Sciatic nerve (tissue), 2 donors: ENCODE data around the gene LDB1. TPM values are rescaled to one million over a fixed set of nuclear protein-coding genes. Genes with fewer than 3 reads are reported as not detected.
A peak's percentile ranks its signal among the peaks of the same experiment; 100 is the strongest.

ENCODE experiments used
- ATAC-seq: fragments of 200-7000 bp; cut with Tn5 transposase; one replicate; pipeline ENCODE4 v1.9.1; 2020; ENCODE audit warnings: mild to moderate bottlenecking, moderate library complexity
- DNase-seq: peaks from one replicate; pipeline ENCODE4 v3.0.0-alpha.2; 2020; ENCODE audit warnings: low spot score
- intact Hi-C: fragments of 100-400 bp; cut with DNase I; formaldehyde crosslinking; loops from one replicate; pipeline ENCODE4 v1.14.2; 2022
- total RNA-seq: library from RNA; stranded (reverse); fragmentation: NEBNext Ultra II Directional; extraction: Animal tissue kit (Norgen Biotek cat#: 25700); gene quantifications from one replicate; pipeline ENCODE4 v1.2.1, GENCODE V29; 2021
- donor health status: DM: no; HTN: no; CAD: no.
- donor health status: DM: no; HTN: no; CAD: no.

LDB1 gene
- total RNA-seq, 1 donor from 2014 or later = 64.3 TPM

GRCh38 chr10:102139281-102140110 is 19.3 kb upstream of the LDB1 start:
- DNase-seq = no peak
- intact Hi-C loops = no loop called here
- no peak for ATAC-seq

GRCh38 chr10:102135956-102136526 is 15.9 kb upstream of the LDB1 start:
- ATAC-seq (no peak), DNase-seq (no peak)
- intact Hi-C loops = no loop called here

- DNase-seq = no peak
- intact Hi-C loops = no loop called here
- ATAC-seq = no peak
These were observed 14.2 kb upstream of the LDB1 start for GRCh38 chr10:102134416-102134815.

GRCh38 chr10:102133373-102134195 is 13.4 kb upstream of the LDB1 start:
- ATAC-seq = peak; percentile 71
- DNase-seq = peak; percentile 87
- intact Hi-C loops = no loop called here

GRCh38 chr10:102132563-102133372 is 12.6 kb upstream of the LDB1 start, which contains the start of gene PPRC1:
TSS of gene PPRC1 (plus strand) at chr10:102133040. CDS start at chr10:102133069, 29 bp downstream.
- peak; percentile 97 for DNase-seq
- ATAC-seq = peak; percentile 98
- intact Hi-C loops = no loop called here

- DNase-seq (no peak), ATAC-seq (no peak)
- intact Hi-C loops = no loop called here
These were observed 12.0 kb upstream of the LDB1 start for GRCh38 chr10:102132193-102132562.

- ATAC-seq (no peak), DNase-seq (no peak)
- intact Hi-C loops = no loop called here
These were observed 11.4 kb upstream of the LDB1 start for GRCh38 chr10:102131286-102132170.

GRCh38 chr10:102123223-102123622 is 3.1 kb upstream of the LDB1 start:
- ATAC-seq (no peak), DNase-seq (no peak)
- intact Hi-C loops = no loop called here

GRCh38 chr10:102122450-102122849 is 2.3 kb upstream of the LDB1 start:
- ATAC-seq = no peak
- intact Hi-C loops = no loop called here

GRCh38 chr10:102121739-102122372 is 1.7 kb upstream of the LDB1 start:
- ATAC-seq (peak; percentile 0), DNase-seq (no peak)
- intact Hi-C loops = no loop called here

More at GRCh38 chr10:102122450-102122849, 2.3 kb upstream of the LDB1 start:
- no peak for DNase-seq

GRCh38 chr10:102120991-102121738 is 997 bp upstream of the LDB1 start:
- intact Hi-C loops = no loop called here

GRCh38 chr10:102119417-102120141 is 589 bp downstream of the LDB1 start:
- ATAC-seq (peak; percentile 43), DNase-seq (peak; percentile 80)
- intact Hi-C loops = no loop called here

More at GRCh38 chr10:102120991-102121738, 997 bp upstream of the LDB1 start:
- ATAC-seq (peak; percentile 42), DNase-seq (peak; percentile 78)

GRCh38 chr10:102118867-102119266 is 1.3 kb downstream of the LDB1 start:
- DNase-seq = no peak
- intact Hi-C loops = no loop called here

GRCh38 chr10:102117391-102118159 is 2.6 kb downstream of the LDB1 start:
- DNase-seq (peak; percentile 93), ATAC-seq (peak; percentile 57)
- intact Hi-C loops = no loop called here

More at GRCh38 chr10:102118867-102119266, 1.3 kb downstream of the LDB1 start:
- ATAC-seq = no peak

GRCh38 chr10:102116656-102117055 is 3.5 kb downstream of the LDB1 start:
- DNase-seq = no peak
- ATAC-seq = no peak
- intact Hi-C loops = no loop called here
